ENCODE measurements around the gene LAMB3. TPM values are rescaled to one million over a fixed set of nuclear protein-coding genes. Genes with fewer than 3 reads are reported as not detected.

The LAMB3 gene
- polyA plus RNA-seq, 1 donor from 2014 or later: 5.8 TPM

DNA sequence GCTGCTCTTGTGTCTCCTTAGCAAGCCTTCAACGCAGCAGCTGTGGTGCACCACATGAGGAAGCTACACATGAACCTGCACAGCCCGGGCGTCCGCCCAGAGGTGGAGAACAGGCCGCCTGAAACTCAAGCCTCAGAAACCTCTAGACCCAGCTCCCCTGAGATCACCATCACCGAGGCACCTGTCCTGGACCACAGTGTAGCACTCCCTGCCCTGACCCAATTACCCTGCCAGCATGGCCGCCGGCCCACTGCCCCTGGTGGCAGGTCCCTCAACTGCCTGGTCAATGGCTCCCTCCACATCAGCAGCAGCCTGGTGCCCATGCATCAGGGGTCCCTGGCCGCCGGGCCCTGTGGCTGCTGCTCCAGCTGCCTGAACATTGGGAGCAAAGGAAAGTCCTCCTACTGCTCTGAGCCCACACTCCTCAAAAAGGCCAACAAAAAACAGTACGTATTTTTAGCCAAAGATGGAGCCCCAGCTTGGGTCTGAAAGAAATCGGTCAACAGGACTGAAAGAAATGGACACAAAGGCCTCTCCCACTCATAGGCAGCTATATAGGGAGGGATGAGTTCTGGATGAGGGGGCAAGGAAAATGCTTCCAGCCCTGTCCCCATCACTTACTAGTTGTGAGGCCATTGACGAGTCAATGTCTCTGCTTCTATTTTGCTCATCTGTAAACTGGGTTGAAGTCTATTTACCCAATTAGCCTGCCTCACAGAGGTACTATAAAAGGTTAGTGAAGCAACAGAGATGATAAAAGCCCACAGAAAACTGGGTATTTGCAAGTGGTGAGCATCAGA, 40.3 kb downstream of the LAMB3 start:
- no peak overlapping the region for H3K9ac ChIP-seq (ENCODE audit: low read length)
- H3K27ac ChIP-seq (ENCODE audit: low read length): no peak overlapping the region
- H4K20me1 ChIP-seq (ENCODE audit: insufficient read depth): no peaks in the 10 kb centered on the region
- H3K27me3 ChIP-seq (ENCODE audit: insufficient read depth, low read depth, low read length): no peaks in the 10 kb centered on the region
- no peaks in the 10 kb centered on the region for H3K79me2 ChIP-seq (replicated peaks; ENCODE audit: insufficient read depth, low read length)
- H2AFZ ChIP-seq (ENCODE audit: low read depth, low read length): no peak overlapping the region
- H3K4me2 ChIP-seq (ENCODE audit: low read length): no peak overlapping the region
- no peaks in the 10 kb centered on the region for H3K36me3 ChIP-seq (ENCODE audit: insufficient read depth, low read length)
- TF ChIP-seq POLR2AphosphoS5 (IDR thresholded peaks at IDR 0.05) (no peak), EZH2 (IDR thresholded peaks at IDR 0.05; ENCODE audit: borderline replicate concordance, insufficient read depth, low read length, poor library complexity, severe bottlenecking) (no peak), MXI1 (conservative IDR thresholded peaks at IDR 0.05; ENCODE audit: poor library complexity, severe bottlenecking) (no peak), TAF1 (IDR thresholded peaks at IDR 0.05; ENCODE audit: low read depth) (no peak), SMC3 (conservative IDR thresholded peaks at IDR 0.05; ENCODE audit: poor library complexity) (no peak), RAD21 (conservative IDR thresholded peaks at IDR 0.05) (no peak)
- TF ChIP-seq, protein P1, sequence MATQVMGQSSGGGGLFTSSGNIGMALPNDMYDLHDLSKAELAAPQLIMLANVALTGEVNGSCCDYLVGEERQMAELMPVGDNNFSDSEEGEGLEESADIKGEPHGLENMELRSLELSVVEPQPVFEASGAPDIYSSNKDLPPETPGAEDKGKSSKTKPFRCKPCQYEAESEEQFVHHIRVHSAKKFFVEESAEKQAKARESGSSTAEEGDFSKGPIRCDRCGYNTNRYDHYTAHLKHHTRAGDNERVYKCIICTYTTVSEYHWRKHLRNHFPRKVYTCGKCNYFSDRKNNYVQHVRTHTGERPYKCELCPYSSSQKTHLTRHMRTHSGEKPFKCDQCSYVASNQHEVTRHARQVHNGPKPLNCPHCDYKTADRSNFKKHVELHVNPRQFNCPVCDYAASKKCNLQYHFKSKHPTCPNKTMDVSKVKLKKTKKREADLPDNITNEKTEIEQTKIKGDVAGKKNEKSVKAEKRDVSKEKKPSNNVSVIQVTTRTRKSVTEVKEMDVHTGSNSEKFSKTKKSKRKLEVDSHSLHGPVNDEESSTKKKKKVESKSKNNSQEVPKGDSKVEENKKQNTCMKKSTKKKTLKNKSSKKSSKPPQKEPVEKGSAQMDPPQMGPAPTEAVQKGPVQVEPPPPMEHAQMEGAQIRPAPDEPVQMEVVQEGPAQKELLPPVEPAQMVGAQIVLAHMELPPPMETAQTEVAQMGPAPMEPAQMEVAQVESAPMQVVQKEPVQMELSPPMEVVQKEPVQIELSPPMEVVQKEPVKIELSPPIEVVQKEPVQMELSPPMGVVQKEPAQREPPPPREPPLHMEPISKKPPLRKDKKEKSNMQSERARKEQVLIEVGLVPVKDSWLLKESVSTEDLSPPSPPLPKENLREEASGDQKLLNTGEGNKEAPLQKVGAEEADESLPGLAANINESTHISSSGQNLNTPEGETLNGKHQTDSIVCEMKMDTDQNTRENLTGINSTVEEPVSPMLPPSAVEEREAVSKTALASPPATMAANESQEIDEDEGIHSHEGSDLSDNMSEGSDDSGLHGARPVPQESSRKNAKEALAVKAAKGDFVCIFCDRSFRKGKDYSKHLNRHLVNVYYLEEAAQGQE (IDR thresholded peaks at IDR 0.05; ENCODE audit: borderline replicate concordance): no peak
- no peaks in the 10 kb centered on the region for H3K9me3 ChIP-seq (ENCODE audit: low read length)
- H3F3A ChIP-seq (ENCODE audit: insufficient read depth, low read length, poor library complexity, severe bottlenecking): no peaks in the 10 kb centered on the region
- no peak overlapping the region for H3K4me3 ChIP-seq (ENCODE audit: low read length)
- H3K9me2 ChIP-seq (ENCODE audit: insufficient read depth, low read length): no peaks in the 10 kb centered on the region

DNA sequence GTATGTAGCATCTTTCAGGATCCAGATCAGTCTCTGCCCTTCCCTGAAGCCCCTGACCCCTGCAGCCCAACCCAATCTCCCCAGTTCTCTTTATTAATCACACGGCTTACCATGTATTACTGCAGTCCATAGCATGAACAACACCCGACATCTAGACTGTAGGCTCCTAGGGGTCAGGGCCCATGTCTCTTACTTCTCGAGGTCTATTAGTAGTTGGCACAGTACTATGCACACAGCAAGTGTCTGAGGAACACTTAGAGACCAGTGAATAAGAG, 41.7 kb downstream of the LAMB3 start:
- Histone ChIP-seq H2AFZ (ENCODE audit: low read depth, low read length) (no peak overlapping the region), H4K20me1 (ENCODE audit: insufficient read depth) (no peaks in the 10 kb centered on the region), H3K4me2 (ENCODE audit: low read length) (no peak overlapping the region), H3K79me2 (replicated peaks; ENCODE audit: insufficient read depth, low read length) (no peaks in the 10 kb centered on the region), H3K4me3 (ENCODE audit: low read length) (no peak overlapping the region), H3K9ac (ENCODE audit: low read length) (no peak overlapping the region), H3F3A (ENCODE audit: insufficient read depth, low read length, poor library complexity, severe bottlenecking) (no peaks in the 10 kb centered on the region), H3K36me3 (ENCODE audit: insufficient read depth, low read length) (no peaks in the 10 kb centered on the region), H3K9me3 (ENCODE audit: low read length) (no peaks in the 10 kb centered on the region), H3K9me2 (ENCODE audit: insufficient read depth, low read length) (no peaks in the 10 kb centered on the region), H3K27ac (ENCODE audit: low read length) (no peak overlapping the region), H3K27me3 (ENCODE audit: insufficient read depth, low read depth, low read length) (no peaks in the 10 kb centered on the region)
- no peak for TF ChIP-seq MXI1 (conservative IDR thresholded peaks at IDR 0.05; ENCODE audit: poor library complexity, severe bottlenecking)
- no peak for TF ChIP-seq RAD21 (conservative IDR thresholded peaks at IDR 0.05)
- no peak for TF ChIP-seq SMC3 (conservative IDR thresholded peaks at IDR 0.05; ENCODE audit: poor library complexity)
- no peak for TF ChIP-seq EZH2 (IDR thresholded peaks at IDR 0.05; ENCODE audit: borderline replicate concordance, insufficient read depth, low read length, poor library complexity, severe bottlenecking)
- TF ChIP-seq POLR2AphosphoS5 (IDR thresholded peaks at IDR 0.05): no peak
- TF ChIP-seq EP300 (conservative IDR thresholded peaks at IDR 0.05; ENCODE audit: poor library complexity, severe bottlenecking): no peak
- TF ChIP-seq TAF1 (IDR thresholded peaks at IDR 0.05; ENCODE audit: low read depth): no peak
- TF ChIP-seq, protein P2, sequence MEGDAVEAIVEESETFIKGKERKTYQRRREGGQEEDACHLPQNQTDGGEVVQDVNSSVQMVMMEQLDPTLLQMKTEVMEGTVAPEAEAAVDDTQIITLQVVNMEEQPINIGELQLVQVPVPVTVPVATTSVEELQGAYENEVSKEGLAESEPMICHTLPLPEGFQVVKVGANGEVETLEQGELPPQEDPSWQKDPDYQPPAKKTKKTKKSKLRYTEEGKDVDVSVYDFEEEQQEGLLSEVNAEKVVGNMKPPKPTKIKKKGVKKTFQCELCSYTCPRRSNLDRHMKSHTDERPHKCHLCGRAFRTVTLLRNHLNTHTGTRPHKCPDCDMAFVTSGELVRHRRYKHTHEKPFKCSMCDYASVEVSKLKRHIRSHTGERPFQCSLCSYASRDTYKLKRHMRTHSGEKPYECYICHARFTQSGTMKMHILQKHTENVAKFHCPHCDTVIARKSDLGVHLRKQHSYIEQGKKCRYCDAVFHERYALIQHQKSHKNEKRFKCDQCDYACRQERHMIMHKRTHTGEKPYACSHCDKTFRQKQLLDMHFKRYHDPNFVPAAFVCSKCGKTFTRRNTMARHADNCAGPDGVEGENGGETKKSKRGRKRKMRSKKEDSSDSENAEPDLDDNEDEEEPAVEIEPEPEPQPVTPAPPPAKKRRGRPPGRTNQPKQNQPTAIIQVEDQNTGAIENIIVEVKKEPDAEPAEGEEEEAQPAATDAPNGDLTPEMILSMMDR (IDR thresholded peaks at IDR 0.05; ENCODE audit: poor library complexity, severe bottlenecking): no peak
